RPMI8226 (cell line): Measurements from ENCODE around the gene SLC39A11.

ENCODE experiments used
- DNase-seq: peaks from one replicate; pipeline ENCODE4 v3.0.0-alpha.2; 2015

SLC39A11 gene

GRCh38 chr17:72635034-72635635 lies 457.4 kb downstream of the SLC39A11 start:
- no peak for DNase-seq

GRCh38 chr17:72634621-72635020 lies 457.9 kb downstream of the SLC39A11 start:
- DNase-seq: peak; percentile 7

GRCh38 chr17:72631949-72632684 lies 460.4 kb downstream of the SLC39A11 start:
- DNase-seq: no peak

GRCh38 chr17:72631568-72631948 lies 460.9 kb downstream of the SLC39A11 start:
- no peak for DNase-seq

- DNase-seq: peak; percentile 17
These were observed 467.8 kb downstream of the SLC39A11 start for GRCh38 chr17:72624652-72625051.

- no peak for DNase-seq
These were observed 468.3 kb downstream of the SLC39A11 start for GRCh38 chr17:72624226-72624625.

GRCh38 chr17:72622661-72623433 lies 469.6 kb downstream of the SLC39A11 start:
- DNase-seq: no peak

- no peak for DNase-seq
These were observed 472.4 kb downstream of the SLC39A11 start for GRCh38 chr17:72619976-72620650.

- DNase-seq: peak; percentile 39
These were observed 474.4 kb downstream of the SLC39A11 start for GRCh38 chr17:72618001-72618509.

GRCh38 chr17:72617557-72617956 lies 474.9 kb downstream of the SLC39A11 start:
- DNase-seq: no peak

GRCh38 chr17:72616447-72616846 lies 476.0 kb downstream of the SLC39A11 start:
- DNase-seq: no peak

GRCh38 chr17:72615627-72615991 lies 476.9 kb downstream of the SLC39A11 start:
- DNase-seq: no peak

GRCh38 chr17:72614871-72615626 lies 477.4 kb downstream of the SLC39A11 start:
- DNase-seq: no peak

GRCh38 chr17:72614476-72614870 lies 478.0 kb downstream of the SLC39A11 start:
- DNase-seq: no peak

GRCh38 chr17:72613806-72614292 lies 478.6 kb downstream of the SLC39A11 start:
- no peak for DNase-seq

GRCh38 chr17:72613396-72613795 lies 479.1 kb downstream of the SLC39A11 start:
- DNase-seq: no peak

GRCh38 chr17:72611172-72611571 lies 481.3 kb downstream of the SLC39A11 start:
- DNase-seq: no peak

- DNase-seq: no peak
These were observed 483.0 kb downstream of the SLC39A11 start for GRCh38 chr17:72609501-72609900.

GRCh38 chr17:72608436-72608835 lies 484.1 kb downstream of the SLC39A11 start:
- DNase-seq: no peak

- DNase-seq: peak; percentile 69
These were observed 485.8 kb downstream of the SLC39A11 start for GRCh38 chr17:72606656-72607055.

- peak; percentile 54 for DNase-seq
These were observed 486.9 kb downstream of the SLC39A11 start for GRCh38 chr17:72605543-72605942.

- peak; percentile 92 for DNase-seq
These were observed 488.0 kb downstream of the SLC39A11 start for GRCh38 chr17:72604518-72604917.
